Activated CD8-positive, alpha-beta memory T cell treated with anti-CD3 and anti-CD28 coated beads for 36 hours (primary cell): ENCODE data around the gene TOMM70. TPM values are rescaled to one million over a fixed set of nuclear protein-coding genes. Genes with fewer than 3 reads are reported as not detected.
"Not testable (repeated sequence)": the region's sequence is repeated elsewhere in the genome, so short reads cannot be mapped to it uniquely, and the experiment has no call there.

ENCODE experiments used
- CTCF ChIA-PET: fragments of 350-600 bp; sonication (Branson Sonifier 250); formaldehyde crosslinking; loops from one replicate; lab custom pipeline; 2021; ENCODE audit warnings: antibody characterized with exemption; lab: Charles Lee
- POLR2A ChIA-PET: fragments of 350-600 bp; sonication (Branson Sonifier 250); formaldehyde crosslinking; loops from one replicate; lab custom pipeline; 2021; ENCODE audit warnings: antibody characterized with exemption; lab: Charles Lee
- total RNA-seq, 2 experiments: library from RNA; stranded (reverse); gene quantifications; one replicate each; pipeline ENCODE4 v1.2.3, GENCODE V29; 2021

TOMM70 gene
- 10 to 100 TPM; 59.1 to 61.2 TPM for total RNA-seq

DNA sequence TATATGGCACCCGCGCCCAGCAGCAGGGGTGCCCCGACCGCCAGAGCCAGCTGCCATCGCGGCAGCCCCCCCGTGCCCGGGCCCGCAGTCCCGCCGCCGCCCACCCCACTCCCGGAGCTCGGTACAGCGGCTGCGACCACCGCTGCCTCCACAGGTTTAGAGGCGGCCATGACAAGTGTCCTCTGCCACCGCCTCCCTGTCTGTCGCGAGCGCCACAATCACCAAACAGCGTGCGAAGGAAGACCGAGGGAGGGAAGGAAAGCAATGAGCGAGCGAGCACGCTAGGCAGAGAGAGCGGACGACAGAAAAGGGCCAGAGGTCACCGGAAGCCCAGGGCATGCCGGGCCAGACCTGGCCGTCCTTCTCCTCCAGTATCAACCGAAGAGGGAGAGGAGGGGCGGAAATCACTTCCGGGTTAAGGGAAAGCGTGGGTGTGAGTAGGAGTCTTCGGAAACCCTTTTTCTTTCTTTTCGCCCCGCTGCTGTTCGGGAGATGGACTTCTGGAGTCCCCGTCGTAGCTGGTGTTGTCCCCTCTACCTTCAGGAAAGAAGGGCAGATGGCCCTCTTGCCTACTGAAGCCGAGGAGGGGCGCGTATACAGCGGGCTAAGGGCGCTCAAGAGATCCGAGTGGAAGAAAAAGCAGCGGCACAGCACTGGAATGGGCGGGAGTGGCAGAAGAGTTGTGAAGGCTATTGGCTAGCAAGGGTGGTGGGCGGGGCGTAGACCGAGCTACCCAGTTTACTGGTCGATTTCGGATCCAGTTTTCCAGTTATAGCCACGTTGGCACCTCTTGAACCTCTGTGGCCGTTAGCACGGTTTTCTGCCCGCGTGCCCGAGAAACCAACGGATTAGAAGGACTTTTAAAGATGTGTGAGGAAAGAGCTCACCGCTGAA lies at the start of gene TOMM70, which contains the start of gene LNP1:
TSS of gene TOMM70 (minus strand) at position 310 of the 894 bp plus-strand sequence. CDS start at position 170, 140 bp downstream.
TSS of gene LNP1 (plus strand) at position 760 of the 894 bp plus-strand sequence. CDS start 28,191 bp downstream, outside the sequence.
- ChIA-PET POLR2A (interaction anchor here (0.5 to 2.5 kb wide), 8 partner anchors 40 to 1080 kb away, joined by 3 to 18 read pairs (median 4); partner anchors contain the start of genes NIT2, TBC1D23, TFG and TMEM45A), CTCF (interaction anchor here (0.6 to 1.1 kb wide), 2 partner anchors 79 to 85 kb away, joined by 3 read pairs; no protein-coding TSS in a partner anchor)

DNA sequence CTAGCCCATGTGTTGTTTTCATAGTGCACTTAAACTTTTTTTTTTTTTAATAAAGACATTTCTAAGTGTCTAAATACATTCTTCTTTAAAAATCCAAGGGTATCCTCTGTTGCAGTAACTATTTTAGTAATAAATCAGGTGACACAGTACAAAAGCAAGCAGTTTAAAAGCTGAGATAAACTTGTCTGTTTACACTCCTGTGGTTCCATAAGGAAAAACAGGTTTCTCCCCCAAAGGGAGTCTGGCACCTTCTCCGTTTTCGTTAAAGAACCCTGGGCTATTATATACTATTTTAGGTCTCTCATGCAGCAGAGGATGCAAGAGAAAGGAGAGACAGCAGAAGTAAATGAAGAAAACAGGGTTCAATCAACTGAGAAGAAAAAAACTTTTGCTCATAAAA lies 48.3 kb upstream of the TOMM70 start:
- ChIA-PET CTCF (no interaction called here), POLR2A (no interaction called here)

DNA sequence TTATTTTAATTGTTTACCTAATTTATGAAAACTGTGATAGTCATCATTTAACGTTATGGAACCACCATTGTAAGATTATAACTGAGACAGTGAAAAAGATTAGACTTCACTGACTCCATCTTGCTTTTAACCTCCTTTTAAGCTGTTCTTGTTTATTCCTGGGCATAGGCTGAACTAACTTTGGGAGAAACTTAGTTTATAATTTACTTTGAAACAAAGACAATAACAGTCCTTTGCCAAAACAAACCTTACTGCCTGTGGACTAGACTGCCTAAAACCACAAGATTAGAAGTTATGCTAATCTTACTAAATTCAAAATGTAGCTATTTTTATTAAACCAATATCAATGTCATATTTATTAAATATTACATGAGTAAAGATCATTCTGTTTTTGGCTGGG lies 47.2 kb upstream of the TOMM70 start:
- CTCF ChIA-PET, result no interaction called here
- POLR2A ChIA-PET, result no interaction called here

DNA sequence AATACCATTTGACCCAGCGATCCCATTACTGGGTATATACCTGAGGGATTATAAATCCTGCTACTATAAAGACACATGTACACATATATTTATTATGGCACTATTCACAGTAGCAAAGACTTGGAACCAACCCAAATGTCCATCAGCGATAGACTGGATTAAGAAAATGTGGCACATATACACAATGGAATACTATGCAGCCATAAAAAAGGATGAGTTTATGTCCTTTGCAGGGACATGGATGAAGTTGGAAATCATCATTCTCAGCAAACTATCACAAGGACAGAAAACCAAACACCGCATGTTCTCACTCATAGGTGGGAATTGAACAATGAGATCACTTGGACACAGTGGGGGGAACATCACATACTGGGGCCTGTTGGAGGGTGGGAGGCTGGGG lies 46.2 kb upstream of the TOMM70 start:
- POLR2A ChIA-PET, CTCF ChIA-PET: not testable (repeated sequence)

DNA sequence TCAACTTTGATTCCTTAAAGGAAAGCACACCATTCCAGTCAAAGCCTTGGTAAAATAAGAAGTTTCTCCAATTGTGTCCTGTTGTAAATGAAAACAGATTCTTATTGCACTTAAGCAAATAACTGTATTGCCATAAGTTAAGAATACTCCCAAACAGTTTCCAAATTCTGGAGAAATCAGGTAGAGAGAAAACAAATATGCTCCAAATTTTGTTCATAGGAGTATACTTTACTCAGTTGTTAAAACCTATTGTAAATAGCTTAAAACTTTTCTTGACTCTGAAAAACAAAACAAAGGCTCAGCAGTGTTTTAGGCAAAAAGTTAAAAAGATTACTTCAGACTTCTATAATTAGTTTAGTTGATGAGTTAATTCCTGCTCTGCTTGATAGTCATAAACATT lies 42.8 kb upstream of the TOMM70 start:
- POLR2A ChIA-PET, result no interaction called here
- CTCF ChIA-PET, result interaction anchor here (1.4 kb wide), 1 partner anchor 19 kb away, joined by 3 read pairs; no protein-coding TSS in a partner anchor

DNA sequence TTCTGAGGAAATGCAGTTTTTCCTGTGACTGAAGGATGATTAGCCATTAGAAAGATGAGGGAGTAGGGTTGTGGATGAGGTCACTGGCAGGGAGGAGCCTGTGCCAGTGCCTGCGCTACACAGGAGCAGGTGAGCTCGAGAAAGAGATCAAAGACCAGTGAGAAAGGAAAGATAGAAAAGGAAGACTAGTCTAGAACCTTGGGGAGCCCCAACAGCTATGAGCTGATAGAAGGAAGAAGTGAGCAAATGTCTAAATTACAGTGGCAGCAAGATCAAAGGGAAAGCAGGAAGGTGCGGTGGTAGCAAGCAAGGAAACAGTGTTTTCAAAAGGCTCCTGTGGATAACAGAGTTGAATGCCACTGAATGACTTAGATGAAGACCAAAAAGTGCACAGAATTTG lies 40.0 kb upstream of the TOMM70 start:
- POLR2A ChIA-PET, result interaction anchor here (1.3 kb wide), 1 partner anchor 39 kb away, joined by 5 read pairs; the partner anchor contains the start of gene LNP1
- CTCF ChIA-PET, result no interaction called here

DNA sequence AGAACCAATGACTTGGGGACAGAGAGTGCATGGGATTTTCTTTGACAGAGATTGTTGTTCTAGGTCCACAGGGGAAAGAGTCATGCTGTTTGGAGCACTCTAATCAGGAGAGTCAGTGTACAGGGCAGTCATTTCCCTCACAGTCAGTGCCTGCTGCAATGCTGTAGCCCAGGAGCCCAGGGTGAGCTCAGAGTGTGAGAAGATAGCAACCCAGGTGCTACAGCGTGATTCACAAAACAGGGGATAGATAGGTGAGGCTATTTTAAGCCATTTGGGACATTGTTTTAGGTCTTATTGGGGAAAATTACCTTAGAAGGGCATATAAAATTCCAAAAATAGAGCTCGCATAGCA lies 37.7 kb upstream of the TOMM70 start:
- ChIA-PET CTCF (no interaction called here), POLR2A (no interaction called here)

DNA sequence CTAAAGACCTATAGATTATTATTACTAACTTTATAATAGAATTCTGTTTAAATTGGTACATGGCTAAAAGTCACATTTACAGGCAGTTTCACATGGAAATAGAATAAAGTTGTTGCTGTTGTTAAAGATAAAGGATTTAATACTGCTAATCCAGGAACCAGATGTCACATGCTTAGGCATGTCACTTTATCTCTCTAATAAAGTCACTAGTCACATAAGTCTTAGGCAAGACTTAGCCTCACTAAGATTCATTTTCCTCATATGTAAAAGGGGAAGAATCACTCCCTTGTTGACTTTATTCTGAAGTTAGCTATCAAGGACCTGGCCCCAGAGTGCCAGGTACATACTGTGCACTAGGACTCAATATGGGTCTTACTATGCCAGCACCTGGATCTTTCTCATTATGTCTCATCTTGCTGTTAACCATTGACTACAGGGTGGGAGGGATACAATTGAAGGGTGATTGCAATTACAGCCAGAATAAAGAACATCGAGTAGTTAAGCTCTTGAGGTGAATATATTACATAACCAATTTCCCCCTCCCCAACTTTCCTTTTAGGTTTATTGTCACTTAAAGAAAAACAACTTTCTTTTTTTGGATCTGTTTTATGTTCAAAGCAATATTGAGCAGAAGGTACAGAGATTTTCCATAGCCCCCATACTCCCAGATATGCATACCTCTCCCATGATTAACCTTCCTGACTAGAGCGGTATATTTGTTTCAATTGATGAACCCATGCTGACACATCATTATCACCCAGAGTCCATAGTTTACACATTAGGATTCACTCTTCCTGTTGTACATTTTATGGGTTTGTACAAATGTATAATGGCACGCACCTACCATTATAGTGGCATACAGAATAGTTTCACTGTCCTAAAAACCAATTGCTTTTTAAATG lies 37.1 kb upstream of the TOMM70 start:
- POLR2A ChIA-PET, result no interaction called here

DNA sequence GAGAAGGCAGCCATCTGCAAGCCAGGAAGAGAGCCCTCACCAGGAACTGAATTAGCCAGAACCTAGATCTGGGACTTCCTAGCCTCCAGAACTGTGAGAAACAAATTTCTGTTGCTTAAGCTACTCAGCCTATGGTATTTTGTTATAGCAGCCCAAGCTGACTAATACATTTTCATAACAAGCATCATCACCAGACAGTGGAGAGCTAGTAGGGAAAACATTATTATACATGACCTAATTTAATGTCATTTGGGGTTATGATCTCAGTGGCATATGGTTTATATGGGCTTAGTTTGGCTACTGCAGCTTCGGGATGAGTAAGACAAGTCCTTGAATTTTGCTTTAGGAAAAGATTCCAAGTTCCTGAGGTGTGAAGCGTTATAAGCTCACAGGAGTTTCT lies 36.1 kb upstream of the TOMM70 start:
- POLR2A ChIA-PET, result no interaction called here
- CTCF ChIA-PET, result no interaction called here

More for the DNA sequence above, 37.1 kb upstream of the TOMM70 start:
- CTCF ChIA-PET, result no interaction called here

DNA sequence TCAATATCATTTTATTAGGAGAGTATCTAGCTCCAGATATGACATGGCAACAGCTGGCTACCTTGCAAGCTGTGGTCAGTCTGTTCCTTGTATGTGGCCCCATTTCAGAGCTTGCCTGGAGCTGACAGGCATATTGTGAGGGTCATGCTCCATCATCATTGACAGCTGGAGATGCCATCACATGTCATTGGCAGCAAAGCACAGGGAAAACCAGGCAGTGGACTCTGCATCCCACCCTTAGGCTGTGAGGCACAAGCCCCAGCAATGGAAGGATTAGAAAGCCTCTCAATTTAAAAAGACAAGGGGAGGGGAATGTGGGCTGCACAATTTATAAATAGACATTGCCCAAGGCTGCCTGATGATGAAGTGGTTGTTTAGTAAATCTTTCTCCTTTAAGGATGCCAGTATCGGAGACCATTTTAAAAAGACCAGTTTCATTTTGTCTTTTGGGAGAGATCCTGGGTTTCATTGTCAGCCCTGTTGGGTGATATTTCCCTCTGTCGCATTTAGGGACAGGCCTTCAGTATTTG lies 28.4 kb upstream of the TOMM70 start:
- POLR2A ChIA-PET, result no interaction called here
- CTCF ChIA-PET, result no interaction called here

DNA sequence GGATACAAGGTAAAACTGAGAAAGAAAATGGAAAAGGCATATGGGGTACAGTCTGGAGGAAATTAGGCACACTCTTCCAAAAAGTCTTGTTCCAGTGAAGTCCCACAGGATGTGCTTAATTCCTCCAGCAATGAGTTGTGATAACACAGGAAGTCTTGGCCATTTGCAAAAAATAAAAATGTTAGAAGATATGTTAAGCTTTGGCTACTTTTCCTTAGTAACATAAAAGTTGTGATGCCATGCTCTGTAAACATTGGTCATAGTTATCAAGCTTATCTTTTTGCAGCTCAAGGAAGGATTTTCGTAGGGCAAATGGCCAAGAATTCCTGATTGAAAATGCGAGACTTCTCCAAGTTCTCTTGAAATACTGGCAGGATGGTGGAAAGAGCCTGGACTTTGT lies 26.8 kb upstream of the TOMM70 start:
- ChIA-PET CTCF (no interaction called here), POLR2A (no interaction called here)

DNA sequence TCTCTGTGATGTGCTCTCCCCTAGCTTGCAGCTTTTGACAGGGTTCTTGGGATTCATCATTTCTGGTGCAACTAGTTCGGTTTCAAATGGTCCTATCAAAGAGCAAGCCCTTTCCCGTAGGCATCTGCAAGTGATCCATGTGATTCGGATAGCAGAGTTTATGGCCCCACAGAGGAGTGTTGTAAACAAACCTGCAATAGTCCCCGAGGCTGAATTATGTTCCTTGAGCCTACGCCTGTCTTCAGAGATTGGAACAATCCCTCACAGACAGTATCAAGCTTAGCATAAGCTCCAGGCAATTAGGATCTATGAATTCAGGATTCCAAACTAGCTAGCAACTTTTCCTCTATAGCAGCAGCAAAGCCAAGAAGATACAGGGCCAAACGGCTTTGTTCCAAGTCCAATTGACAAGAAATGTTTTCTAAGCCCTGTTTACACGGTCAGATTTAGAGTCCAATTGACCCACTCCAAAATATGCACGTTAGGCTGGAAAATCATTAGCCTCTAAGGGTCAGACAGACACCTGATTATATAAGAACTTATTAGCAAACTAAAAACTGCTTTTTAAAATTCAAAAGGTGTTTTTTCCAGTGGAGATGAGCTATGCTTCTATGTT lies 25.3 kb upstream of the TOMM70 start:
- CTCF ChIA-PET, result no interaction called here
- POLR2A ChIA-PET, result no interaction called here

DNA sequence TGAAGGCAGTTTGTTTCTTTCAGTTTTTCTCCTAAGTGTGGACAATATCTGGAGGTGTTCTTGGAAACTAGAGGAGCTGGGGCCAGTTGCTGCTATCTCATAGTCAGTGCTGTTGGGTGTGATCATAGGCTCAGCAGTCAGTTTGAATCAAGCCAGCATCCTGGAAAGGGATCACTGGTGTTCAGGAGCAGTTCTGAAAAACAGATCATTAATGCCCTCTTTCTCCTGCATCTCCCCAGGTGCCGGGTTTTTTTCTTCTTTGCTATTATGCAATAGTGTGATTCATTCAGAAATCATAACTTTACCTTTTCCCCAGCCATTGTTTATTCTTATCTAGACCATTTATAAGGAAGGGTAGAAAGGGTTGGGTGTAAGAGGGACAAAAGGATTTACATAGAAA lies 24.4 kb upstream of the TOMM70 start:
- CTCF ChIA-PET, result interaction anchor here (0.7 kb wide), 1 partner anchor 1436 kb away, joined by 3 read pairs; no protein-coding TSS in a partner anchor

DNA sequence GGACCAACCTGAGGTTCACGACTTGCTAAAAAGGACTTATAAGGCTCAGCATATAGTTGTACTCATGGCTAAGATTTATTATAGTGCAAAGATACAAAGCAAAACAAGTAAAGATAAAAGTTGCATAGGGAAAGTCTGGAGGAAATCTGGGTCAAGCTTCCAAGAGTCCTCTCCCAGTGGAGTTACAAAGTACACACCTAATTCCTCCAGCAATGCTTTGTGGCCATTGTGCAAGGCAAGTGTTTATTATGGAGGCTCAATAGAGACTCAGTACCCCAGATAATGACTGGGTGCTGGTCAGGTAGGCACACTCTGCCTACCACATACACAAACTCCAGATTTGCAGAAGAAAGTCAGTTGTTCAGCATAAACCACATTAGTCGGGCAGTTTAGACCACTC lies 23.4 kb upstream of the TOMM70 start:
- ChIA-PET POLR2A (no interaction called here), CTCF (no interaction called here)

More for the DNA sequence above, 24.4 kb upstream of the TOMM70 start:
- POLR2A ChIA-PET, result no interaction called here

DNA sequence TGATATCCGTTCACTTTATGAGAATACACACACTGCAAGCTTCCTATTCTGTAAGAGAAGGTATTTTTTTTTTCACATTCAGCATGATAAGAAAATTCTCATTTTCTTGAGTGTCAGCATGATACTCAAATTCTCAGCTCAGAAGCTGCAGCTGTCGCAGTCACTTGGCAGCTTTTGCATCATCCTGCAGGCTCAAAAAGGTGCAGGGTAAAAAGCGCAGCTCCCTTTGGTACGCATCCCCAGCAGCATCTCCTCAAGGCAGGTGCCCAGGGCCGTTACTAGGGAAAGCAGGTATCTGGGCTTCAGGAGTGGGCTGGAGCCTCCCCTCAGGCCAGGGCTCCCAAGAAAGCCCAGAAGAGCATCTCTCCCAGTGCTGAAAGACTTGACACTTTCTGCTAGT lies 22.7 kb upstream of the TOMM70 start:
- ChIA-PET CTCF (no interaction called here), POLR2A (no interaction called here)

DNA sequence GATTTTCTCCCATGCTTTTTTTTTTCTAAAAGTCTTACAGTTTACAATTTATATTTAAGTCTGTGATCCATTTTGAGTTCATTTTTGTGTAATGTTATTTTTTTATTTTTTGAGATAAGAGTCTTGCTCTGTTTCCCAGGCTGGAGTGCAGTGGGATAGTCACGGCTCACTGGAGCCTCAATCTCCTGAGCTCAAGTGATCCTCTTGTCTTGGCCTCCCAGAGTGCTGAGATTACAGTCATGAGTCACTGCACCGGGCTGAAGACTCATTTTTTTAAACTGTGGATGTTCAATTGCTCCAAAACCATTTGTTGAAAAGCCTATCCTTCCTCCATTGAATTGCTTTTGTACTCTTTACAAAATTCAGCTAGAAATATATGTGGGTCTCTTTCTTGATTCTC lies 20.0 kb upstream of the TOMM70 start:
- CTCF ChIA-PET, result no interaction called here
- POLR2A ChIA-PET, result no interaction called here

DNA sequence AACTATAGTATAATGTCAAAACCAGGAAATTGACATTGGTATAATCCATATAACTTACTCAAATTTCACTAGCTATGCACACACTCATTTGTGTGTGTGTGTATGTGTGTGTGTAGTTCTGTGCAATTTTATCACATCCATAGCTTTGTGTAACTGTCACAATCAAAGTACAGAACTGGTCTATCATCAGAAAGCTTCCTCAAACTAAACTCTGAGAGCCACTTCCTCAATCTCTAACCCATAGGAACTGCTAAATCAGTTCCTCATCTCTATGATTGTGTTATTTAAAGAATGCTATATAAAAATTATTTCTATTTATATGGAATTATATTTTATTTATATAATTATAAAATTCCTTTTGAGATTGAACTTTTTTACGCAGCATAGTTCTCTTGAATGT lies 18.5 kb upstream of the TOMM70 start:
- CTCF ChIA-PET, result no interaction called here
- POLR2A ChIA-PET, result no interaction called here

DNA sequence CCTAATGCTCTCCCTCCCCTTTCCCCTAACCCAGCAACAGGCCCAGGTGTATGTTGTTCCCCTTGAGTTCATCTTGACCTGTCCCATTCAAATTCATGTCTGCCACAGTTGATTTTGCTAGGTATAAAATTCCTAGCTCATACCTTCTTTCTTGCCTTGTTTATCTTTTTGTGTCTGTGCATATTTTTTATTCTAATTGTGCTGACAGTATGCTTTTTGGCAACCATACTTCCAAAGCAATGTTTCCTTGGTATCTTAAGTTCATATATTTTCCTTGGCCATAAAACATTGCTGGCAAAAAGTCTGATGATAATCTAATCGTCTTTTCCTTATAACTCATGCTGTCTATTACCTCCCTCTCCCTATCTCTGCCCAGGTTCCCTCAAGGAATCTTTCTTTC lies 16.0 kb upstream of the TOMM70 start:
- POLR2A ChIA-PET, result no interaction called here
- CTCF ChIA-PET, result no interaction called here

DNA sequence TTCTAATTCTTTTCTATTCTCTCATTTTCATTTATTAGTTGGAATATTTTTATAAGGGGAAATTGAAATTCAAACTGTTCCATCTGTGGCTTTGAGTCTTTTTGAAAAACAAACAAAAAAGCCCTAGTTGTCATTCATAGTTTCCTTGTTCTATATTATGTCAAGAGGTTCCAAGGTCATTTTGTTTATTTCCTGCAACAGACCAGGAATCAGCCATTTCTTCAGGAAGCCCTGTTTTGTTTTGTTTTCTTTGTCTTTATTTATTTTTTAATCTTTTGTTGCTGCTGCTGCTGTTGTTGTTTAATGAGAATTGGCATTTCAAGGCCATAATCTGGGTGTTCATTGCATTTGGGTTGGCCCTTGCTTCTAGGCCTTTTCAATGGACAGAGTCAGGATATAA lies 15.3 kb upstream of the TOMM70 start:
- CTCF ChIA-PET, result no interaction called here
- POLR2A ChIA-PET, result no interaction called here
